ENCODE measurements around the gene SORBS1. TPM values are rescaled to one million over a fixed set of nuclear protein-coding genes. Genes with fewer than 3 reads are reported as not detected.

SORBS1 gene
- total and polyA plus RNA-seq, 2 donors (not counting 1 experiment from before 2014, with no cell fraction given) = 0.21 to 1.5 TPM

DNA sequence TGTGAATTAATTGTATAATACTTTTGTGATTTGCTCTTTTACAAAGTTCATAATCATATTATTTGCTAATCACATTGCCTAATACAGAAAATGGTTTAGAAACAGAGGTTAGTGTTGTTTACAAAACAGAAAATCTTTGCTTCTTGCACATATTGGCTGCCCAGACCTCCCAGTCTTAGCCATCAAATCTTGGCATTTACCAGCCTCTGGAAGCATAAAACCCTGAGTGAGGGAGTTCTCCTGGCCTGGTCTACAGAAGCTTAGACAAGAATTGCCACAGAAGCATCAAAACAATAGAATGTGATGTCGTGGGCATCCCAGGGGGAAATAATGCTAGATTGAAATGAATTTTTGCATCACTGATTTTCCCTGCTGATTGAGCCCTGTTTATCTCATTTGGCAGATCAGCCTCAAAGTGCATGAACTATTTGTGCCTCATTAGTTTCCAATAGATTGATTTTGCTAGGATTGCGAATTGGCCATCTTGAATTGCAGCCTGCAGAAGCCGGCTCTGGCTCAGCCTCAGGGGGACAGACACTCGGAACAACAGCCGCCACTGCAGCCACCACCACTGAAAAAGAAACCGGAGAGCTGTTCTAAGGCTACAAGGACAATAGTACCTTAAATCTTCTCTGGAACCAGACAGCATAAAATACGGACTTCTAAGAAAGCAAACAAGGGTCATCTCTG, 11.1 kb upstream of the SORBS1 start:
- no peak overlapping the region for H2AFZ ChIP-seq (ENCODE audit: insufficient read depth, low read depth, low read length, poor library complexity, severe bottlenecking)
- CTCF ChIA-PET = no interaction called here
- ATAC-seq (ENCODE audit: low read depth) (no peak), DNase-seq (no peak)
- Mint-ChIP-seq H3K27ac (no peak overlapping the region), H3K9me3 (ENCODE audit: insufficient read depth) (no peaks in the 10 kb centered on the region), H3K4me1 (no peaks in the 10 kb centered on the region), H3K4me3 (no peak overlapping the region), H3K27me3 (peaks cover 20% of the 10 kb centered on the region)
- POLR2A ChIA-PET = no interaction called here
- H3K27me3 ChIP-seq (replicated peaks in 1 of 4; ENCODE audit: control extremely low read depth in 1 of 4, control insufficient read depth in 3 of 4, insufficient read depth in 4 of 4, low read length in 3 of 4) = peaks cover 0 to 6% (median 0%) of the 10 kb centered on the region in 4 experiments
- no peak overlapping the region for H3K27ac ChIP-seq (ENCODE audit: low read length in 2 of 2)
- H4K20me1 ChIP-seq (ENCODE audit: control insufficient read depth, insufficient read depth, low read length, poor library complexity, severe bottlenecking) = no peaks in the 10 kb centered on the region
- no peak overlapping the region for H3K9ac ChIP-seq (ENCODE audit: low read length)
- TF ChIP-seq EZH2 (IDR thresholded peaks at IDR 0.05; ENCODE audit: borderline replicate concordance, insufficient read depth, low read depth, low read length, poor library complexity, severe bottlenecking) = no peak
- TF ChIP-seq, protein P1, sequence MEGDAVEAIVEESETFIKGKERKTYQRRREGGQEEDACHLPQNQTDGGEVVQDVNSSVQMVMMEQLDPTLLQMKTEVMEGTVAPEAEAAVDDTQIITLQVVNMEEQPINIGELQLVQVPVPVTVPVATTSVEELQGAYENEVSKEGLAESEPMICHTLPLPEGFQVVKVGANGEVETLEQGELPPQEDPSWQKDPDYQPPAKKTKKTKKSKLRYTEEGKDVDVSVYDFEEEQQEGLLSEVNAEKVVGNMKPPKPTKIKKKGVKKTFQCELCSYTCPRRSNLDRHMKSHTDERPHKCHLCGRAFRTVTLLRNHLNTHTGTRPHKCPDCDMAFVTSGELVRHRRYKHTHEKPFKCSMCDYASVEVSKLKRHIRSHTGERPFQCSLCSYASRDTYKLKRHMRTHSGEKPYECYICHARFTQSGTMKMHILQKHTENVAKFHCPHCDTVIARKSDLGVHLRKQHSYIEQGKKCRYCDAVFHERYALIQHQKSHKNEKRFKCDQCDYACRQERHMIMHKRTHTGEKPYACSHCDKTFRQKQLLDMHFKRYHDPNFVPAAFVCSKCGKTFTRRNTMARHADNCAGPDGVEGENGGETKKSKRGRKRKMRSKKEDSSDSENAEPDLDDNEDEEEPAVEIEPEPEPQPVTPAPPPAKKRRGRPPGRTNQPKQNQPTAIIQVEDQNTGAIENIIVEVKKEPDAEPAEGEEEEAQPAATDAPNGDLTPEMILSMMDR (IDR thresholded peaks at IDR 0.05) = no peak
- no peaks in the 10 kb centered on the region for H3K36me3 ChIP-seq (replicated peaks in 1 of 2; ENCODE audit: control extremely low read depth in 1 of 2, control insufficient read depth in 1 of 2, extremely low read depth in 1 of 2, insufficient read depth in 2 of 2, low read length in 1 of 2)
- WGBS (ENCODE audit: insufficient coverage) = 81% methylated on average over 6 of the region's 7 CpGs
- no peaks in the 10 kb centered on the region for H3K9me3 ChIP-seq (ENCODE audit: control extremely low read depth in 1 of 3, control insufficient read depth in 2 of 3, insufficient read depth in 1 of 3, low read length in 2 of 3)
- no peak overlapping the region for H3K4me3 ChIP-seq (ENCODE audit: control extremely low read depth in 1 of 5, extremely low read depth in 1 of 5, insufficient read depth in 1 of 5, low read depth in 2 of 5, low read length in 4 of 5)
- H3K79me2 ChIP-seq (ENCODE audit: control insufficient read depth, insufficient read depth, low read length) = no peaks in the 10 kb centered on the region
- no peak overlapping the region for H3K4me2 ChIP-seq (replicated peaks; ENCODE audit: low read depth, low read length, poor library complexity, severe bottlenecking)
- intact Hi-C loops (cut with micrococcal nuclease) = no loop called here
- H3K4me1 ChIP-seq (ENCODE audit: control insufficient read depth in 2 of 2, insufficient read depth in 2 of 2, low read length in 2 of 2) = no peaks in the 10 kb centered on the region

- POLR2A ChIA-PET = interaction anchor here (0.7 kb wide), 1 partner anchor 319 kb away, joined by 4 read pairs; no protein-coding TSS in a partner anchor
- intact Hi-C loops (cut with micrococcal nuclease) = no loop called here
- CTCF ChIA-PET = no interaction called here
- Mint-ChIP-seq H3K9me3 (ENCODE audit: insufficient read depth) (no peaks in the 10 kb centered on the region), H3K27ac (no peak overlapping the region), H3K27me3 (peaks cover 20% of the 10 kb centered on the region), H3K4me3 (no peak overlapping the region), H3K4me1 (no peaks in the 10 kb centered on the region)
- ATAC-seq (ENCODE audit: low read depth) (no peak), DNase-seq (no peak)
- Histone ChIP-seq H3K27ac (ENCODE audit: low read length in 2 of 2) (no peak overlapping the region), H3K4me1 (ENCODE audit: control insufficient read depth in 2 of 2, insufficient read depth in 2 of 2, low read length in 2 of 2) (no peaks in the 10 kb centered on the region), H3K9me3 (ENCODE audit: control extremely low read depth in 1 of 3, control insufficient read depth in 2 of 3, insufficient read depth in 1 of 3, low read length in 2 of 3) (no peaks in the 10 kb centered on the region), H3K9ac (ENCODE audit: low read length) (no peak overlapping the region), H3K36me3 (replicated peaks in 1 of 2; ENCODE audit: control extremely low read depth in 1 of 2, control insufficient read depth in 1 of 2, extremely low read depth in 1 of 2, insufficient read depth in 2 of 2, low read length in 1 of 2) (no peaks in the 10 kb centered on the region), H3K4me2 (replicated peaks; ENCODE audit: low read depth, low read length, poor library complexity, severe bottlenecking) (no peak overlapping the region), H2AFZ (ENCODE audit: insufficient read depth, low read depth, low read length, poor library complexity, severe bottlenecking) (no peak overlapping the region), H3K4me3 (ENCODE audit: control extremely low read depth in 1 of 5, extremely low read depth in 1 of 5, insufficient read depth in 1 of 5, low read depth in 2 of 5, low read length in 4 of 5) (no peak overlapping the region), H3K27me3 (replicated peaks in 1 of 4; ENCODE audit: control extremely low read depth in 1 of 4, control insufficient read depth in 3 of 4, insufficient read depth in 4 of 4, low read length in 3 of 4) (peaks cover 0 to 6% (median 0%) of the 10 kb centered on the region in 4 experiments), H4K20me1 (ENCODE audit: control insufficient read depth, insufficient read depth, low read length, poor library complexity, severe bottlenecking) (no peaks in the 10 kb centered on the region), H3K79me2 (ENCODE audit: control insufficient read depth, insufficient read depth, low read length) (no peaks in the 10 kb centered on the region)
- WGBS (ENCODE audit: insufficient coverage) = 96% methylated on average over 3 of the region's 4 CpGs
- TF ChIP-seq EZH2 (IDR thresholded peaks at IDR 0.05; ENCODE audit: borderline replicate concordance, insufficient read depth, low read depth, low read length, poor library complexity, severe bottlenecking) = no peak
- TF ChIP-seq, protein P1 (IDR thresholded peaks at IDR 0.05) = no peak
Measured at GRCh38 chr10:95571390-95571789, 10.2 kb upstream of the SORBS1 start.
